HG02678 (cell line): ENCODE data around the gene CCDC116.
"Not testable (repeated sequence)": the region's sequence is repeated elsewhere in the genome, so short reads cannot be mapped to it uniquely, and the experiment has no call there.

Source experiments
- ATAC-seq: cut with Tn5 transposase; IDR thresholded peaks from one replicate; pipeline ENCODE4 v1.9.1; 2021; ENCODE audit warnings: mild to moderate bottlenecking, moderate library complexity; ENCODE audit not compliant: unreplicated experiment

CCDC116 gene

GRCh38 chr22:21632237-21632895 is at the start of gene CCDC116:
Gene CCDC116, plus strand, starts transcription at chr22:21632760. Its CDS starts 422 bp downstream, at chr22:21633182.
- no peak for ATAC-seq

GRCh38 chr22:21582801-21583740 is 49.5 kb upstream of the CCDC116 start:
- no peak for ATAC-seq

- ATAC-seq = no peak
Observed at GRCh38 chr22:21585389-21585788, 47.2 kb upstream of the CCDC116 start.

GRCh38 chr22:21587803-21588611 is 44.6 kb upstream of the CCDC116 start:
- peak; percentile 87 for ATAC-seq

- no peak for ATAC-seq
Observed at GRCh38 chr22:21589396-21589795, 43.2 kb upstream of the CCDC116 start.

- ATAC-seq = no peak
Observed at GRCh38 chr22:21590809-21591641, 41.5 kb upstream of the CCDC116 start.

GRCh38 chr22:21591695-21592094 is 40.9 kb upstream of the CCDC116 start:
- no peak for ATAC-seq

GRCh38 chr22:21592422-21592821 is 40.1 kb upstream of the CCDC116 start:
- no peak for ATAC-seq

GRCh38 chr22:21593406-21594232 is 38.9 kb upstream of the CCDC116 start:
- ATAC-seq = no peak

- ATAC-seq = no peak
Observed at GRCh38 chr22:21594865-21595452, 37.6 kb upstream of the CCDC116 start.

GRCh38 chr22:21596356-21597135 is 36.0 kb upstream of the CCDC116 start:
- not testable (repeated sequence) for ATAC-seq

- ATAC-seq = no peak
Observed at GRCh38 chr22:21598302-21598701, 34.3 kb upstream of the CCDC116 start.

GRCh38 chr22:21599053-21599893 is 33.3 kb upstream of the CCDC116 start:
- no peak for ATAC-seq

GRCh38 chr22:21602579-21602978 is 30.0 kb upstream of the CCDC116 start:
- ATAC-seq = no peak

- no peak for ATAC-seq
Observed at GRCh38 chr22:21603973-21604372, 28.6 kb upstream of the CCDC116 start.

GRCh38 chr22:21605887-21606564 is 26.5 kb upstream of the CCDC116 start:
- ATAC-seq = no peak

GRCh38 chr22:21606775-21607174 is 25.8 kb upstream of the CCDC116 start:
- no peak for ATAC-seq
